HK-2 (cell line): ENCODE data around the gene LARP4B.

Source experiments
- DNase-seq: peaks from one replicate; pipeline ENCODE4 v3.0.0-alpha.2; 2018; ENCODE audit not compliant: unreplicated experiment

The LARP4B gene

GRCh38 chr10:767794-768193 is 163.7 kb downstream of the LARP4B start:
- no peak for DNase-seq

- DNase-seq: no peak
Measured at GRCh38 chr10:767211-767610, 164.3 kb downstream of the LARP4B start.

- DNase-seq: no peak
Measured at GRCh38 chr10:761376-761775, 170.1 kb downstream of the LARP4B start.

- DNase-seq: no peak
Measured at GRCh38 chr10:760622-761021, 170.9 kb downstream of the LARP4B start.

- DNase-seq: no peak
Measured at GRCh38 chr10:759898-760477, 171.5 kb downstream of the LARP4B start.
